Left lung (tissue), 10 donors: ENCODE measurements around the gene OR51V1. TPM values are rescaled to one million over a fixed set of nuclear protein-coding genes. Genes with fewer than 3 reads are reported as not detected.

ENCODE experiments used
- ATAC-seq: fragments of 200-7000 bp; cut with Tn5 transposase; one replicate; pipeline ENCODE4 v1.9.1; 2020; ENCODE audit warnings: moderate library complexity
- DNase-seq, 4 donors: peaks; one replicate each; pipeline ENCODE4 v3.0.0-alpha.2; 2013 to 2020
- H3K27ac ChIP-seq, 2 donors: fragments of 200-600 bp; sonication (generic) in 1 of 2; one replicate each; pipeline versions ENCODE4 v1.5.0 to v1.8.0; 2020 to 2021
- H3K27me3 ChIP-seq, 2 donors: fragments of 200-600 bp; sonication (generic) in 1 of 2; one replicate each; pipeline versions ENCODE4 v1.5.0 to v1.8.0; 2020 to 2021
- H3K36me3 ChIP-seq, 2 donors: fragments of 200-600 bp; sonication (generic) in 1 of 2; one replicate each; pipeline versions ENCODE4 v1.5.0 to v1.8.0; 2020 to 2021
- H3K4me1 ChIP-seq, 2 donors: fragments of 200-600 bp; one replicate each; pipeline ENCODE4 v1.8.0; 2021
- H3K4me3 ChIP-seq, 2 donors: fragments of 200-600 bp; sonication (generic) in 1 of 2; one replicate each; pipeline versions ENCODE4 v1.5.0 to v1.8.0; 2020 to 2021; ENCODE audit warnings: mild to moderate bottlenecking in 1 of 2
- H3K9me3 ChIP-seq, 2 donors: fragments of 200-600 bp; sonication (generic) in 1 of 2; one replicate each; pipeline versions ENCODE4 v1.5.0 to v1.8.0; 2020 to 2021
- intact Hi-C, 2 donors: fragments of 100-400 bp; cut with DNase I; formaldehyde crosslinking; loops; one replicate each; pipeline versions ENCODE4 v1.11.2 to v1.14.2; 2022
- polyA plus RNA-seq, 6 donors: library from polyadenylated mRNA; unstranded; fragments of 120-200 nt; gene quantifications; one replicate each; pipeline ENCODE4 v1.2.1, GENCODE V29; 2013; ENCODE audit not compliant: insufficient read length in 6 of 6
- total RNA-seq, 2 donors: library from RNA; stranded (reverse); fragmentation: NEBNext Ultra II Directional; extraction: Animal tissue kit (Norgen Biotek cat#: 25700); gene quantifications; one replicate each; pipeline ENCODE4 v1.2.1, GENCODE V29; 2021
- TF ChIP-seq, protein P1 (sequence below), 2 donors: fragments of 200-600 bp; sonication (generic) in 1 of 2; IDR thresholded peaks; one replicate each; pipeline versions ENCODE4 v1.5.0 to v1.8.0; 2021; ENCODE audit warnings: antibody characterized with exemption in 2 of 2
- donor health status: DM: no; HTN: yes; CAD: no.
- donor health status: DM: no; HTN: no; CAD: no.

The OR51V1 gene
- total and polyA plus RNA-seq, 8 donors, result not detected

DNA sequence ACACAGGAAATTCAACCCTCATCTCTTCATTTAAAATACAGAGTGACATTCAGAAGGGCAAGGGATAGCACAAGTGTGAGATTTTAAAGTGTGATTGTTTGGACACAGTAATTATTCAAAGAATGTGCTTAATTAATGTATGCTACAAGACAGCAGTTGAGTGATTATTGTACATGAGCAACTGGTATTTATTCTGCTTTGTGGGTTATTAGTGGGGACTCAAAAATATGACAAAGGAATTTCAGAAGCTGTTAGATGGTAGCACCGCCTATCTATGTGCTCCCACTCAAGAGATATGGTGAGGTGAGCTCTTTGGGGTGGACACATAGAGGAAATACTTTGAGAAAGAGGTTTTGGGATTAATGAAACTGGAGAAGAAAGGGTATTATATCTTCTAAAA, 39.6 kb upstream of the OR51V1 start:
- ATAC-seq, result no peak
- no peak overlapping the region for H3K4me3 ChIP-seq
- no peak for DNase-seq
- no peaks in the 10 kb centered on the region for H3K27me3 ChIP-seq
- H3K36me3 ChIP-seq, result no peaks in the 10 kb centered on the region
- H3K4me1 ChIP-seq, result no peaks in the 10 kb centered on the region
- H3K9me3 ChIP-seq, result no peaks in the 10 kb centered on the region
- TF ChIP-seq, protein P1, sequence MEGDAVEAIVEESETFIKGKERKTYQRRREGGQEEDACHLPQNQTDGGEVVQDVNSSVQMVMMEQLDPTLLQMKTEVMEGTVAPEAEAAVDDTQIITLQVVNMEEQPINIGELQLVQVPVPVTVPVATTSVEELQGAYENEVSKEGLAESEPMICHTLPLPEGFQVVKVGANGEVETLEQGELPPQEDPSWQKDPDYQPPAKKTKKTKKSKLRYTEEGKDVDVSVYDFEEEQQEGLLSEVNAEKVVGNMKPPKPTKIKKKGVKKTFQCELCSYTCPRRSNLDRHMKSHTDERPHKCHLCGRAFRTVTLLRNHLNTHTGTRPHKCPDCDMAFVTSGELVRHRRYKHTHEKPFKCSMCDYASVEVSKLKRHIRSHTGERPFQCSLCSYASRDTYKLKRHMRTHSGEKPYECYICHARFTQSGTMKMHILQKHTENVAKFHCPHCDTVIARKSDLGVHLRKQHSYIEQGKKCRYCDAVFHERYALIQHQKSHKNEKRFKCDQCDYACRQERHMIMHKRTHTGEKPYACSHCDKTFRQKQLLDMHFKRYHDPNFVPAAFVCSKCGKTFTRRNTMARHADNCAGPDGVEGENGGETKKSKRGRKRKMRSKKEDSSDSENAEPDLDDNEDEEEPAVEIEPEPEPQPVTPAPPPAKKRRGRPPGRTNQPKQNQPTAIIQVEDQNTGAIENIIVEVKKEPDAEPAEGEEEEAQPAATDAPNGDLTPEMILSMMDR (IDR thresholded peaks at IDR 0.05), result no peak
- intact Hi-C loops, result no loop called here
- H3K27ac ChIP-seq, result no peak overlapping the region

DNA sequence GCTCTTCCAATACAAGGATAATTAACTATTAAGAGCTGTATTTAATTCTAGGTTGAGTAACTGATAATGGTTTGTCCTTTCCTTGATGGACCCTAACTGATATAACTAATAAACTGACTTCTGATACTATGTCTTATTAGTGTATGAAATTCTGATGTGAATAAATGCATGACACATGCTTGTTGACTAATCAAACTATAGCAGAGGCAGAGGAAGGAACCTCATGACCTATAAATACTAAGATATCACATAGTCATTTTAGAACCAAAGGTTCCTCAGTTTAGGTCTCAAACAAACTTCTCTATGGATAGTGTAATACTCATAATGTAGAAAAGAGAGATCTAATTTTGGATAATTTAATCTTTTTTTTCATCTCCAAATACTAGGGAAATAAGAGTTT, 38.6 kb upstream of the OR51V1 start:
- no peaks in the 10 kb centered on the region for H3K4me1 ChIP-seq
- H3K27me3 ChIP-seq, result no peaks in the 10 kb centered on the region
- intact Hi-C loops, result no loop called here
- TF ChIP-seq, protein P1 (IDR thresholded peaks at IDR 0.05), result no peak
- ATAC-seq (no peak), DNase-seq (no peak)
- H3K9me3 ChIP-seq, result no peaks in the 10 kb centered on the region
- H3K4me3 ChIP-seq, result no peak overlapping the region
- no peak overlapping the region for H3K27ac ChIP-seq
- no peaks in the 10 kb centered on the region for H3K36me3 ChIP-seq

DNA sequence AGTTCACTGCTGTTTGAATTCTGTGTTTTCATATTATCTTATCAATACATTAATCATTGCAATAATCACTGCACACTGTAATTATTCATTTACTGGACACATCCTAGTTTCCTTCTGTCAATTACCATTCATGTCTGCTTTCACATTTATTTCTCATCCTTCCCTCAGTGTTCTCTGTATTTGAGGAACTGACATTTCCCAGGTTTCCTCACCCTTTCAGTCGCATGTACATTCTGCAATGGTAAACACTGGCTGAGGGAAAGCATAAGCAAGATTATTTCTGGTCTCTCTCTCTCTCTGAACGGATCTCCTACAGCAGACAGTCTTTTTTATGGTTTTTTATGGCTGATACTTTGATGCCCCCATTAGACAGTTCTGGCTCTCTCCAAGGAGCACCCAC, 38.0 kb upstream of the OR51V1 start:
- no peaks in the 10 kb centered on the region for H3K27me3 ChIP-seq
- no peaks in the 10 kb centered on the region for H3K36me3 ChIP-seq
- ATAC-seq (no peak), DNase-seq (no peak)
- H3K4me1 ChIP-seq, result no peaks in the 10 kb centered on the region
- intact Hi-C loops, result no loop called here
- no peak overlapping the region for H3K4me3 ChIP-seq
- no peak overlapping the region for H3K27ac ChIP-seq
- TF ChIP-seq, protein P1 (IDR thresholded peaks at IDR 0.05), result no peak
- H3K9me3 ChIP-seq, result no peaks in the 10 kb centered on the region

DNA sequence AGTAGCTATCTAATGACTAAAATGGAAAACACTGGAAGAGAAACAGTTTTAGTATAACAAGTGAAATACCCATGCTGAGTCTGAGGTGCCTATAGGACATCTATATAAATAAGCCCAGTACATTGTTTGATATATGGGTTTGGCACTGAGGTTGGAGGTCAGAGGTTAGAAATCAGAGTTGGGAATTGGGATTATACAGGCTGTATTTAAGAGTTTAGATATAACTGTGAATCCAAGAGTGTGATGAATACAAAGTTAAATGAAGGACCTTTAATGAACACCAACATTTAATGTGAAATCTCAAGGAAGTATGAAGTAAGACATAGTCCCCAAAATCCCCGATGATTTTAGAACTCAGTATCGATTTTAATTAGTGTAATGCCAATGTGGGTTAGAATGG, 36.9 kb upstream of the OR51V1 start:
- Histone ChIP-seq H3K27ac (no peak overlapping the region), H3K4me1 (no peaks in the 10 kb centered on the region), H3K27me3 (no peaks in the 10 kb centered on the region), H3K9me3 (no peaks in the 10 kb centered on the region), H3K4me3 (no peak overlapping the region), H3K36me3 (no peaks in the 10 kb centered on the region)
- intact Hi-C loops, result no loop called here
- ATAC-seq (no peak), DNase-seq (no peak)
- TF ChIP-seq, protein P1 (IDR thresholded peaks at IDR 0.05), result no peak

DNA sequence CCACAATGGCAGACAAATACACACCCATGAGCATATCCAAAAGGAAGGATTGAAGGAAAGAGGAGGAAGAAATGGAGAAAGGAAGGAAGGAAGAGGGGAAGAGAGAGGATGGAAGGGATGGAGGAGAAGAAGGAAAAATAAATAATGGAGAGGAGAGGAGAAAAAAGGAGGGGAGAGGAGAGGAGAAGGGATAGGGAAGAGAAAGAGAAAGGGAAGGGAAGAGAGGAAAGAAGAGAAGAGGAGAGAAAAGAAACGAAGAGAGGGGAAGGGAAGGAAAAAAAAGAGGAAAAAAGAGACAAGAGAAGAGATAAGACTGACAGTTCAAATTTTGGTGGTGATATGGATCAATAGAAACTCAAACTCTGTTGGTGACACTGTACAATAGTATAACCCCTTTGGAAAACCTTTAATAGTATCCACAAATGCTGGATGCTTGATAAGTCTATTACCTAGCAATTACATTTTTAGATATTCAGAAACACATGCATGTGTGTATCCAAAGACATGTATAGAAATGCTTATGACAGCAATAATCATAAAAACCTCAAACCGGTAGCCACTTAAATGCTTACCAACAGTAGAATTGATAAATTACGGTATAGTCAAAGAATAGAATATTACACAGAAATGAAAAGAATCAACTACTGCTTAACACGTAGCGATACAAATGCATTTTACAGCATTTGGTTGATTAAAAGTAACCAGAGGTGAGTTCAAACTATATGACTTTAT, 35.0 kb upstream of the OR51V1 start:
- Histone ChIP-seq H3K27me3 (no peaks in the 10 kb centered on the region), H3K4me3 (no peak overlapping the region), H3K36me3 (no peaks in the 10 kb centered on the region), H3K27ac (no peak overlapping the region), H3K4me1 (no peaks in the 10 kb centered on the region), H3K9me3 (no peaks in the 10 kb centered on the region)
- no peak for DNase-seq
- intact Hi-C loops, result no loop called here
- no peak for ATAC-seq
- TF ChIP-seq, protein P1 (IDR thresholded peaks at IDR 0.05), result no peak
